Measurements from ENCODE around the gene UGT1A10. TPM values are rescaled to one million over a fixed set of nuclear protein-coding genes. Genes with fewer than 3 reads are reported as not detected.

UGT1A10 gene
- total RNA-seq, 1 experiment from 2014 or later, result not detected

DNA sequence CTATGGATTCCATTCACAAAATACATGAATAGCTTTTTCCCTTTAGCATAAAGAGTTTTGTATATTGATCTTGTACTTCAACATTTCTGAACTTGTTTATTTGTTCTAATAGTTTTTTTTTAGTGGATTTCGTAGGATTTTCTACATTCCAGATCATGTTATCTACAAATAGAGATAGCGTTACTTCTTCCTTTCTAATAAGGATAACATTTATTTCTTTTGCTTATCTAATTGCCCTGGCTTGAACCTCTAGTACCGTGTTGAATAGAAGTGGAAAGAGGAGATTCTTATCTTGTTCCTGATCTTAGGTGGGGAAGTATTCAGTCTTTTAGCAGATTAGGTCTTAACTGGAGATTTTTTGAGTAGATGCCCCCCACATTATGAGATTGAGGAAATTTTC, 66.0 kb downstream of the UGT1A10 start:
- peaks cover 4 to 7% of the 10 kb centered on the region in 2 experiments; a peak in 3 of 5 replicates for H3K9me3 Mint-ChIP-seq

More for the DNA sequence above, 66.0 kb downstream of the UGT1A10 start:
- no peak overlapping the region for H2BK12ac ChIP-seq (ENCODE audit: insufficient read length, low read depth, low read length)
- no peaks in the 10 kb centered on the region for H3K4me1 ChIP-seq (ENCODE audit: insufficient read depth, low read length)
- H3K79me1 ChIP-seq (ENCODE audit: insufficient read depth, low read depth, low read length, poor library complexity, severe bottlenecking), result no peaks in the 10 kb centered on the region
- TF ChIP-seq, protein P1, sequence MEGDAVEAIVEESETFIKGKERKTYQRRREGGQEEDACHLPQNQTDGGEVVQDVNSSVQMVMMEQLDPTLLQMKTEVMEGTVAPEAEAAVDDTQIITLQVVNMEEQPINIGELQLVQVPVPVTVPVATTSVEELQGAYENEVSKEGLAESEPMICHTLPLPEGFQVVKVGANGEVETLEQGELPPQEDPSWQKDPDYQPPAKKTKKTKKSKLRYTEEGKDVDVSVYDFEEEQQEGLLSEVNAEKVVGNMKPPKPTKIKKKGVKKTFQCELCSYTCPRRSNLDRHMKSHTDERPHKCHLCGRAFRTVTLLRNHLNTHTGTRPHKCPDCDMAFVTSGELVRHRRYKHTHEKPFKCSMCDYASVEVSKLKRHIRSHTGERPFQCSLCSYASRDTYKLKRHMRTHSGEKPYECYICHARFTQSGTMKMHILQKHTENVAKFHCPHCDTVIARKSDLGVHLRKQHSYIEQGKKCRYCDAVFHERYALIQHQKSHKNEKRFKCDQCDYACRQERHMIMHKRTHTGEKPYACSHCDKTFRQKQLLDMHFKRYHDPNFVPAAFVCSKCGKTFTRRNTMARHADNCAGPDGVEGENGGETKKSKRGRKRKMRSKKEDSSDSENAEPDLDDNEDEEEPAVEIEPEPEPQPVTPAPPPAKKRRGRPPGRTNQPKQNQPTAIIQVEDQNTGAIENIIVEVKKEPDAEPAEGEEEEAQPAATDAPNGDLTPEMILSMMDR (conservative IDR thresholded peaks at IDR 0.05), result no peak
- H2AFZ ChIP-seq (ENCODE audit: low read length), result no peak overlapping the region
- H2BK5ac ChIP-seq (ENCODE audit: insufficient read length, low read length), result no peak overlapping the region
- H2BK15ac ChIP-seq (ENCODE audit: low read depth, low read length), result no peak overlapping the region
- no peak overlapping the region for H3K56ac ChIP-seq (ENCODE audit: insufficient read length, low read depth, low read length)
- H3K23me2 ChIP-seq (ENCODE audit: insufficient read length, low read depth, low read length, poor library complexity, severe bottlenecking), result peaks cover 5% of the 10 kb centered on the region
- no peaks in the 10 kb centered on the region for H3K27me3 ChIP-seq (ENCODE audit: insufficient read depth, low read length)
- H4K8ac ChIP-seq (replicated peaks; ENCODE audit: insufficient read length, low read depth, low read length), result no peak overlapping the region
- H3K27me3 Mint-ChIP-seq (ENCODE audit: low read depth), result no peaks in the 10 kb centered on the region
- no peak overlapping the region for H4K91ac ChIP-seq (ENCODE audit: insufficient read length, low read depth, low read length)
- no peak overlapping the region for H2BK20ac ChIP-seq (ENCODE audit: low read depth, low read length, poor library complexity, severe bottlenecking)
- H3K27ac Mint-ChIP-seq, result no peak overlapping the region
- DNase-seq, result no peak
- H3K23ac ChIP-seq (ENCODE audit: insufficient read length, low read depth, low read length), result no peak overlapping the region
- H3K4me3 Mint-ChIP-seq, result no peak overlapping the region
- no peak overlapping the region for H2AK5ac ChIP-seq (ENCODE audit: insufficient read length, low read length)
- H3K14ac ChIP-seq (ENCODE audit: insufficient read depth, low read length), result no peak overlapping the region
- no peaks in the 10 kb centered on the region for H3K9me3 ChIP-seq (ENCODE audit: control insufficient read depth, low read depth, low read length)
- no peak overlapping the region for H3K4me2 ChIP-seq (ENCODE audit: insufficient read depth, insufficient read length, low read length)
- H3K4me1 Mint-ChIP-seq, result peaks cover 14 to 20% of the 10 kb centered on the region in 2 experiments
- no peaks in the 10 kb centered on the region for H4K20me1 ChIP-seq (ENCODE audit: control insufficient read depth, insufficient read depth, insufficient read length)
- no peak overlapping the region for H3K18ac ChIP-seq (ENCODE audit: insufficient read length, low read depth, low read length)
- H2BK120ac ChIP-seq (ENCODE audit: low read depth, low read length, poor library complexity, severe bottlenecking), result no peak overlapping the region
- no peak overlapping the region for H3K27ac ChIP-seq (ENCODE audit: insufficient read length, low read depth, low read length)
- no peaks in the 10 kb centered on the region for H3K79me2 ChIP-seq (ENCODE audit: insufficient read depth, low read length)
- WGBS (ENCODE audit: extremely low coverage, insufficient read length, low lambda C conversion rate), result no CpG with 5 or more reads among the region's 3 CpGs
- no peak overlapping the region for H4K5ac ChIP-seq (ENCODE audit: insufficient read length, low read depth, low read length)
- H3K36me3 Mint-ChIP-seq (ENCODE audit: insufficient read depth in 1 of 3, low read depth in 3 of 3), result peaks cover 0 to 10% (median 1%) of the 10 kb centered on the region in 3 experiments; a peak in 3 of 7 replicates
- no peak overlapping the region for H3K9ac ChIP-seq (ENCODE audit: extremely low read depth, insufficient read length, low read length)
- no peak overlapping the region for H3T11ph ChIP-seq (ENCODE audit: low read length)
- H3K4ac ChIP-seq (ENCODE audit: low read depth, low read length), result no peak overlapping the region
